HepG2 (cell line): ENCODE measurements around the gene C3orf52. TPM values are rescaled to one million over a fixed set of nuclear protein-coding genes. Genes with fewer than 3 reads are reported as not detected.

Experiments
- CTCF ChIP-seq: sonication (generic); formaldehyde crosslinking; IDR thresholded peaks from 2 replicates; pipeline ENCODE4 v1.5.0; 2020; ENCODE audit warnings: mild to moderate bottlenecking, missing genetic modification reagents, moderate library complexity
- KDM2A ChIP-seq: sonication (generic); formaldehyde crosslinking; IDR thresholded peaks from 2 replicates; pipeline ENCODE4 v1.4.0; 2020; ENCODE audit warnings: low read depth, missing genetic modification reagents, borderline replicate concordance
- MAX ChIP-seq: IDR thresholded peaks from 2 replicates; pipeline ENCODE4 v1.6.1; 2012; ENCODE audit warnings: inconsistent platforms
- NCOA1 ChIP-seq: sonication (generic); formaldehyde crosslinking; IDR thresholded peaks from 2 replicates; pipeline ENCODE4 v1.9.0; 2021; ENCODE audit warnings: missing genetic modification reagents
- NR2F2 ChIP-seq: IDR thresholded peaks from 2 replicates; pipeline ENCODE4 v1.6.1; 2012; ENCODE audit warnings: low read depth, inconsistent platforms, borderline replicate concordance
- RAD51 ChIP-seq: fragments of 450-650 bp; IDR thresholded peaks from 2 replicates; pipeline ENCODE4 v1.6.1; 2016; ENCODE audit warnings: borderline replicate concordance
- SIX4 ChIP-seq: sonication (generic); formaldehyde crosslinking; IDR thresholded peaks from 2 replicates; pipeline ENCODE4 v1.4.0; 2020; ENCODE audit warnings: missing genetic modification reagents
- TFDP2 ChIP-seq: sonication (generic); formaldehyde crosslinking; IDR thresholded peaks from 2 replicates; pipeline ENCODE4 v1.4.0; 2020; ENCODE audit warnings: missing genetic modification reagents
- UBTF ChIP-seq: sonication (generic); formaldehyde crosslinking; IDR thresholded peaks from 2 replicates; pipeline ENCODE4 v1.4.0; 2020; ENCODE audit warnings: mild to moderate bottlenecking, missing genetic modification reagents
- ZBTB20 ChIP-seq: sonication (generic); formaldehyde crosslinking; IDR thresholded peaks from 2 replicates; pipeline ENCODE4 v1.8.1; 2023; ENCODE audit warnings: missing genetic modification reagents, low read depth, mild to moderate bottlenecking, borderline replicate concordance
- ZBTB7A ChIP-seq: sonication (generic); formaldehyde crosslinking; IDR thresholded peaks from 2 replicates; pipeline ENCODE4 v1.8.0; 2022; ENCODE audit warnings: mild to moderate bottlenecking, missing genetic modification reagents
- ZNF18 ChIP-seq: sonication (generic); formaldehyde crosslinking; IDR thresholded peaks from 2 replicates; pipeline ENCODE4 v1.8.0; 2022; ENCODE audit warnings: mild to moderate bottlenecking, missing genetic modification reagents; ENCODE audit not compliant: insufficient replicate concordance
- ZNF350 ChIP-seq: sonication (generic); formaldehyde crosslinking; IDR thresholded peaks from 2 replicates; pipeline ENCODE4 v1.4.0; 2020; ENCODE audit warnings: mild to moderate bottlenecking, low read depth, missing genetic modification reagents, borderline replicate concordance
- ZNF563 ChIP-seq: sonication (generic); formaldehyde crosslinking; IDR thresholded peaks from 2 replicates; pipeline ENCODE4 v1.8.0; 2022; ENCODE audit warnings: mild to moderate bottlenecking, moderate library complexity, missing genetic modification reagents
- ZNF776 ChIP-seq: sonication (generic); formaldehyde crosslinking; IDR thresholded peaks from 2 replicates; pipeline ENCODE4 v1.4.0; 2020; ENCODE audit warnings: mild to moderate bottlenecking, missing genetic modification reagents
- polyA plus RNA-seq, 8 experiments: library from polyadenylated mRNA; depleted of rRNA in 3 of 8; stranded (reverse) in 7 of 8; unstranded in 1 of 8; fragments of >200 nt; fragmentation: Illumina TruSeq in 4 of 8; extraction: Trizol in 4 of 8; gene quantifications; 2 replicates each; pipeline versions ENCODE4 v1.2.1 to v1.2.3, GENCODE V29; 2011 to 2016; ENCODE audit warnings: low read depth in 4 of 8, missing spikeins in 1 of 8, mixed read lengths in 1 of 8; ENCODE audit not compliant: insufficient read depth in 1 of 8
- total RNA-seq, 5 experiments: library from RNA; depleted of rRNA; stranded (reverse); fragments of >200 nt; fragmentation: Illumina TruSeq; extraction: Trizol; gene quantifications; 2 replicates each; pipeline ENCODE4 v1.2.3, GENCODE V29; 2016; ENCODE audit warnings: low read depth in 1 of 5

Gene C3orf52
- total and polyA plus RNA-seq, 2 of the 13 experiments (the other 11 are each of a cell fraction or from before 2014, with no cell fraction given): 0.79 to 1.2 TPM

- TF ChIP-seq ZBTB20 (CRISPR knock-in tag) (0 out of 2 replicates have a peak, but pooled peaks have one; percentile 62), MAX (peak; percentile 90), SIX4 (CRISPR knock-in tag) (0 out of 2 replicates have a peak, but pooled peaks have one; percentile 19), RAD51 (no peak), ZNF350 (peak; percentile 84), ZNF18 (CRISPR knock-in tag) (peak; percentile 42), UBTF (CRISPR knock-in tag) (peak; percentile 74), NCOA1 (CRISPR knock-in tag) (0 out of 2 replicates have a peak, but pooled peaks have one; percentile 41), ZBTB7A (CRISPR knock-in tag) (no peak), ZNF563 (CRISPR knock-in tag) (peak; percentile 85; the same call in 1 of the 2 replicates), KDM2A (CRISPR knock-in tag) (peak; percentile 79; the same call in 1 of the 2 replicates), CTCF (CRISPR knock-in tag) (0 out of 2 replicates have a peak, but pooled peaks have one; percentile 12), NR2F2 (no peak), TFDP2 (CRISPR knock-in tag) (peak; percentile 61), ZNF776 (peak; percentile 69; the same call in 1 of the 2 replicates)
Observed at GRCh38 chr3:112086076-112086854, at the start of gene C3orf52 (continued).
